HUES64 (cell line): ENCODE results near the gene PPM1J.
"Not testable (repeated sequence)": the region's sequence is repeated elsewhere in the genome, so short reads cannot be mapped to it uniquely, and the experiment has no call there.

ENCODE experiments used
- H3K27ac ChIP-seq: 2 replicates; pipeline ENCODE4 v1.7.0; 2013; ENCODE audit warnings: low read depth, low read length, inconsistent platforms
- H3K27me3 ChIP-seq: 2 replicates; pipeline ENCODE4 v1.6.1; 2013; ENCODE audit warnings: mild to moderate bottlenecking, low read length; ENCODE audit not compliant: insufficient read depth
- H3K36me3 ChIP-seq: 2 replicates; pipeline ENCODE4 v1.6.1; 2013; ENCODE audit warnings: mild to moderate bottlenecking, low read length; ENCODE audit not compliant: insufficient read depth
- H3K4me1 ChIP-seq: 2 replicates; pipeline ENCODE4 v1.6.1; 2013; ENCODE audit warnings: mild to moderate bottlenecking, low read length, moderate library complexity; ENCODE audit not compliant: insufficient read depth
- H3K4me3 ChIP-seq: 2 replicates; pipeline ENCODE4 v1.5.1; 2013; ENCODE audit warnings: mild to moderate bottlenecking, low read length, moderate library complexity
- H3K9ac ChIP-seq: 2 replicates; pipeline ENCODE4 v1.6.1; 2013; ENCODE audit warnings: mild to moderate bottlenecking, low read depth, low read length
- H3K9me3 ChIP-seq: 2 replicates; pipeline ENCODE4 v1.6.1; 2013; ENCODE audit warnings: low read depth, low read length; ENCODE audit not compliant: insufficient read depth
- WGBS: fragments of 150-250, 120-280 bp; methylation state at CpG from one replicate; pipeline ENCODE4 v1.1.7; 2013; ENCODE audit warnings: missing lambda C conversion rate; 5-methylcytosine and 5-hydroxymethylcytosine counted together

Gene PPM1J

DNA sequence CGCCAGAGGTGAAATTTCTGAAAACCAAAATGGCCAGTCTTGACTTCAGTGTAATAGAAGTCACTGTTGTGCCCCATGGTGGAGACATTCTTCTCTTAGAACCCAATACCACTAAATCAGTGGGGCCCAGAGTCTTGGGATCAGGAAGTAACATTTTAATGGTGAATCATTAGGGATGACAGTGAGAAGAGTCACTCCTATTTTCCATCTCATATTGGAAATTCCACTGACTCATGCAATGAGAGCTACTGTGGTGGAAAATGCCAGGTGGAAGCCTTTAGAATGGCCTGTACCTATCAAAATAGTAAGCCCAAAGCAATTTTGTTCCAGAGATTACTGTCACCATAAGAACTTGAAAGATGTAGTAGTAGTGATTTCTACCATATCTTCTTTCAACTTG lies 20.6 kb upstream of the PPM1J start:
- H3K4me1 ChIP-seq, result no peaks in the 10 kb centered on the region
- H3K4me3 ChIP-seq, result no peak overlapping the region
- no peaks in the 10 kb centered on the region for H3K36me3 ChIP-seq
- WGBS, result 83% methylated on average over 1 of the region's 1 CpG
- no peak overlapping the region for H3K27ac ChIP-seq
- no peaks in the 10 kb centered on the region for H3K9me3 ChIP-seq
- H3K27me3 ChIP-seq, result no peaks in the 10 kb centered on the region
- H3K9ac ChIP-seq, result no peak overlapping the region

GRCh38 chr1:112731451-112731850 lies 16.3 kb upstream of the PPM1J start:
- Histone ChIP-seq H3K27ac (no peak overlapping the region), H3K4me3 (no peak overlapping the region)
- WGBS, result 92% methylated on average over 1 of the region's 1 CpG

DNA sequence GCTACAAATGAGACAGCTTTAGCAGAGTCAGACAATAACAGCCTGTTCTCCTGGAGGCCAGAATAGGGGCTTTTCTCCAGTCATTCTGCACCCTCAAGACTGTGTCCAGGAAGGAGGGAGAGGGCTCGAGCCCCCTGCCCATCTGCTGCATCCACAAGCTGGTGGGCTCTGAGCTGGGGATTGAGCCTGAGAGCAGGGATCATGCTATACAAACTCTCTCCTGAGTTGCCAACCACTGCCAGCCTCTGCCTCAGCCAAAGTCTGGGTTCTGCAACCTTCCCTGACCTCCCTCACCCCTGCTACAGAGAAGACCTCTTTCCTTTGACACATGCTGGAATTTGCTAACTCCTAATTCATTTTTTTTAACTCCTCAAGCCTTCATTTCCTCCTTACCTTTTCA lies 14.8 kb upstream of the PPM1J start:
- Histone ChIP-seq H3K27me3 (peaks cover 6% of the 10 kb centered on the region; the same call in 1 of the 2 replicates), H3K4me1 (peaks cover 5% of the 10 kb centered on the region; the same call in 1 of the 2 replicates), H3K9me3 (no peaks in the 10 kb centered on the region), H3K4me3 (no peak overlapping the region), H3K27ac (no peak overlapping the region), H3K36me3 (no peaks in the 10 kb centered on the region), H3K9ac (no peak overlapping the region)
- 91% methylated on average over 1 of the region's 1 CpG for WGBS

More at GRCh38 chr1:112731451-112731850, 16.3 kb upstream of the PPM1J start:
- Histone ChIP-seq H3K9me3 (no peaks in the 10 kb centered on the region), H3K4me1 (peaks cover 5% of the 10 kb centered on the region; the same call in 1 of the 2 replicates), H3K27me3 (peaks cover 6% of the 10 kb centered on the region; the same call in 1 of the 2 replicates), H3K9ac (no peak overlapping the region), H3K36me3 (no peaks in the 10 kb centered on the region)

GRCh38 chr1:112729011-112729410 lies 13.9 kb upstream of the PPM1J start:
- H3K4me3 ChIP-seq, H3K9me3 ChIP-seq, H3K27ac ChIP-seq, H3K9ac ChIP-seq, H3K27me3 ChIP-seq, H3K36me3 ChIP-seq, H3K4me1 ChIP-seq: not testable (repeated sequence)
- WGBS, result 54% methylated on average over 1 of the region's 3 CpGs

DNA sequence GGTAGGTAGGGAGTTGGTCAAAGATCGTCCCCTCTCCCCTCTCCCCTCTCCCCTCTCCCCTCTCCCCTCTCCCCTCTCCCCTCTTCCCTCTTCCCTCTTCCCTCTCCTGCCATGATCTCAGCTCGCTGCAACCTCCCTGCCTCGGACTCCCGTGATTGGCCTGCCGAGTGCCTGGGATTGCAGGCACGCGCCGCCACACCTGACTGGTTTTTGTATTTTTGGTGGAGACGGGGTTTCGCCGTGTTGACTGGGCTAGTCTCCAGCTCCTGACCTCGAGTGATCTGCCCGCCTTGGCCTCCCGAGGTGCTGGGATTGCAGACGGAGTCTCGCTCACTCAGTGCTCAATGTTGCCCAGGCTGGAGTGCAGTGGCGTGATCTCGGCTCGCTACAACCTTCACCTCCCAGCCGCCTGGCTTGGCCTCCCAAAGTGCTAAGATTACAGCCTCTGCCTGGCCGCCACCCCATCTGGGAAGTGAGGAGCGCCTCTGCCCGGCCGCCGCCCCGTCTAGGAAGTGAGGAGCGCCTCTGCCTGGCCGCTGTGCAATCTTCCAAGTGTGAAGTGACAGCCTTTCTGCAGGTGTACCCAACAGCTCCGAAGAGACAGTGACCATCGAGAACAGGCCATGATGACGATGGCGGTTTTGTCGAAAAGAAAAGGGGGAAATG lies 13.3 kb upstream of the PPM1J start:
- not testable (repeated sequence) for H3K27ac ChIP-seq, H3K4me1 ChIP-seq, H3K9ac ChIP-seq, H3K9me3 ChIP-seq, H3K36me3 ChIP-seq, H3K4me3 ChIP-seq
- H3K27me3 ChIP-seq, result peaks cover 12% of the 10 kb centered on the region
- 94% methylated on average over 32 of the region's 33 CpGs for WGBS

- H3K9ac ChIP-seq, result no peak overlapping the region
- 38% methylated on average over 2 of the region's 2 CpGs for WGBS
- peaks cover 5% of the 10 kb centered on the region; the same call in 1 of the 2 replicates for H3K4me1 ChIP-seq
- H3K9me3 ChIP-seq, result no peaks in the 10 kb centered on the region
- peaks cover 19% of the 10 kb centered on the region for H3K27me3 ChIP-seq
- no peaks in the 10 kb centered on the region for H3K36me3 ChIP-seq
- no peak overlapping the region for H3K4me3 ChIP-seq
- H3K27ac ChIP-seq, result no peak overlapping the region
Observed at GRCh38 chr1:112727716-112728115, 12.6 kb upstream of the PPM1J start.

DNA sequence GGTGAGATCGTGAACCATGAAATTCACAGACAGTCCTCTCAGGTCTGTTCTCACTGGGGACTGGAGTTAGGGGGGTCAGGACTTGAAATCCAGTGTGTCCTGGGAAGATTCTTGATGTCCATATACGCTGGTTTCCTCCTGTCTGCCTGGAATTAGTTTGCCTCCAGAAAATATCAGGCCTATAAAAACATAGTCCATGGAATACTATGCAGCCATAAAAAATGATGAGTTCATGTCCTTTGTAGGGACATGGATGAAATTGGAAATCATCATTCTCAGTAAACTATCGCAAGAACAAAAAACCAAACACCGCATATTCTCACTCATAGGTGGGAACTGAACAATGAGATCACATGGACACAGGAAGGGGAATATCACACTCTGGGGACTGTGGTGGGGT lies 9.1 kb upstream of the PPM1J start:
- H3K9me3 ChIP-seq, H3K4me1 ChIP-seq, H3K36me3 ChIP-seq, H3K4me3 ChIP-seq, H3K27ac ChIP-seq, H3K9ac ChIP-seq: not testable (repeated sequence)
- H3K27me3 ChIP-seq, result peaks cover 35% of the 10 kb centered on the region
- 100% methylated on average over 2 of the region's 4 CpGs for WGBS

- peaks cover 40% of the 10 kb centered on the region for H3K27me3 ChIP-seq
- H3K4me3 ChIP-seq, result no peak overlapping the region
Observed at GRCh38 chr1:112723511-112723839, 8.3 kb upstream of the PPM1J start.

GRCh38 chr1:112722601-112723510 lies 7.7 kb upstream of the PPM1J start:
- Histone ChIP-seq H3K9me3 (no peaks in the 10 kb centered on the region), H3K4me3 (peak overlapping the region; percentile 35), H3K27ac (no peak overlapping the region), H3K9ac (0 out of 2 replicates have a peak overlapping the region, but pooled peaks have one; percentile 42), H3K36me3 (no peaks in the 10 kb centered on the region), H3K27me3 (peaks cover 44% of the 10 kb centered on the region), H3K4me1 (peaks cover 6% of the 10 kb centered on the region; the same call in 1 of the 2 replicates)
- WGBS, result 16% methylated on average over 33 of the region's 35 CpGs

More at GRCh38 chr1:112723511-112723839, 8.3 kb upstream of the PPM1J start:
- Histone ChIP-seq H3K36me3 (no peaks in the 10 kb centered on the region), H3K27ac (no peak overlapping the region), H3K9ac (no peak overlapping the region), H3K9me3 (no peaks in the 10 kb centered on the region), H3K4me1 (peaks cover 6% of the 10 kb centered on the region; the same call in 1 of the 2 replicates)
- 73% methylated on average over 8 of the region's 8 CpGs for WGBS

DNA sequence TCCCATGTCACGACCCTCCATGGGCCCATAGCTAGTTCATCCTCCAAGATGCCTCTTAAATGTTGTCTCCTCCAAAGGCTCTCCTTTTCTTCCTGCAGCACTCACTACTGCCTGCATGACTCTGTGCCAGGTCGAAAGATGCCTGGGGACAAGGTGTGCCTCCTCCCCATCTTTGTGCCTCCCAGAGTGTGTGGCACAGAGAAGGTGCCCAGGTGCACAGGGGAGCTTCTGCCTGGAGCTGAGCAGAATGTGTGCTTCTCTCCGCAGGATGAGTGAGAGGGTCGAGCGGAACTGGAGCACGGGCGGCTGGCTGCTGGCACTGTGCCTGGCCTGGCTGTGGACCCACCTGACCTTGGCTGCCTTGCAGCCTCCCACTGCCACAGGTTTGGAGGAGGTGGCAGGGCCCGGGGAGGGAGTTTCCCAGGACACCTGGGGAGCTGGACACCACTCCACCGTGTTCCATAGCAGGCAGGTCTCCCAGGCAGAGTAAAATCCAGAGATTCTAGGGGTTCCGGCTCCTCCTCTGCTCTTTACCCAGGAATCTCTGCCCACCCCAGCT lies 6.9 kb upstream of the PPM1J start:
- Histone ChIP-seq H3K36me3 (no peaks in the 10 kb centered on the region), H3K27ac (no peak overlapping the region), H3K4me3 (no peak overlapping the region; the same call in 1 of the 2 replicates), H3K9ac (no peak overlapping the region), H3K9me3 (no peaks in the 10 kb centered on the region), H3K27me3 (peaks cover 44% of the 10 kb centered on the region), H3K4me1 (peaks cover 6% of the 10 kb centered on the region; the same call in 1 of the 2 replicates)
- WGBS, result 76% methylated on average over 10 of the region's 10 CpGs

DNA sequence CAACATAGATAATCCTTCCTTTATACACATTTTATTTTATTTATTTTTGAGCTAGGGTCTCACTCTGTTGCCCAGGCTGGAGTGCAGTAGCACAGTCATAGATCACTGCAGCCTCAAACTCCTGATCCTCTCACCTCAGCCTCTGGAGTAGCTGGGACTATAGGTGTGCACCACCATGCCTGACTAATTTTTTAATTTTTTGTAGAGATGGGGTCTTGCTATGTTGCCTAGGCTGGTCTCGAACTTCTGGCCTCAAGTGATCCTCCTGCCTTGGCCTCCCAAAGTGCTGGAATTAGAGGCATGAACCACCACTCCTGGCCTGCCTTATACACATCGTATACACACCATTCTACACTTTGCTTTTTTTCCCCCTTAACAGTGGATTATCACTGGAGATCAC lies 6.2 kb upstream of the PPM1J start:
- peaks cover 44% of the 10 kb centered on the region for H3K27me3 ChIP-seq
- not testable (repeated sequence) for H3K4me1 ChIP-seq
- WGBS, result 89% methylated on average over 2 of the region's 2 CpGs

More for the DNA sequence above, 6.2 kb upstream of the PPM1J start:
- not testable (repeated sequence) for H3K27ac ChIP-seq, H3K9ac ChIP-seq, H3K36me3 ChIP-seq, H3K4me3 ChIP-seq, H3K9me3 ChIP-seq
